ENCODE data around the gene SPSB2.

SPSB2 gene

DNA sequence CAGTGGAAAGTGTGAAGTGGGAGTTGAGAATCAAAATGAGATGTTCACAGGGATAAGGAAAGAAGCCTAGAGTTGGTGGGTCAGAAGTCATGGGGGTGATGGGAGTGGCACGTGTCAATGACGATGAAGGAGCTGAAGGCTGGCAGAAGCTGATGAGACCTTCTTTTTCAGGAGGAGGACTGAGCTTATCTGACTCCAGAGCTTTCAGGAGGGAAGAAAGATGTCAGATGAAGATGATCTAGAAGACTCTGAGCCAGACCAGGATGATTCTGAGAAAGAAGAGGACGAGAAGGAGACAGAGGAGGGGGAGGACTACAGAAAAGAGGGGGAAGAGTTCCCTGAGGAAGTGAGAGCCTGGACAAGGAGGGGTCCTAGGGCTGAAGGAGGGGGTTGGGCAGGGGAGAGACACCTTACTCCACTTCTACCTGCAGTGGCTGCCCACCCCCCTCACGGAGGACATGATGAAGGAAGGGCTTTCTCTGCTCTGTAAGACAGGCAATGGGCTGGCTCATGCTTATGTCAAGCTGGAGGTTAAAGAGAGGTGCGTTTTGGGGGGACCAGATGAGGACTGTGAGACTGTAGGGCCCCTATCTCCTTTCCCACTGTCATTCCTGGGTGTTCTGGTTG, 32.4 kb upstream of the SPSB2 start:
- Histone ChIP-seq H3K9ac (peak overlapping the region; percentile 72), H3K27ac (no peak overlapping the region; the same call in 1 of the 2 replicates), H3K4me1 (ENCODE audit: low read depth, poor library complexity, severe bottlenecking) (peaks cover 8% of the 10 kb centered on the region), H3K4me3 (IDR thresholded peaks at IDR 0.05; ENCODE audit: insufficient read depth, low read depth, low read length) (no peak overlapping the region), H3K79me2 (ENCODE audit: insufficient read depth, low read depth) (no peaks in the 10 kb centered on the region), H2AFZ (ENCODE audit: low read depth) (no peak overlapping the region; the same call in 1 of the 2 replicates), H3K27me3 (ENCODE audit: insufficient read depth, low read depth) (no peaks in the 10 kb centered on the region), H4K20me1 (ENCODE audit: insufficient read depth) (no peaks in the 10 kb centered on the region), H3K36me3 (ENCODE audit: insufficient read depth) (no peaks in the 10 kb centered on the region), H3K4me2 (peak overlapping the region; percentile 97)
- TF ChIP-seq, protein P1, sequence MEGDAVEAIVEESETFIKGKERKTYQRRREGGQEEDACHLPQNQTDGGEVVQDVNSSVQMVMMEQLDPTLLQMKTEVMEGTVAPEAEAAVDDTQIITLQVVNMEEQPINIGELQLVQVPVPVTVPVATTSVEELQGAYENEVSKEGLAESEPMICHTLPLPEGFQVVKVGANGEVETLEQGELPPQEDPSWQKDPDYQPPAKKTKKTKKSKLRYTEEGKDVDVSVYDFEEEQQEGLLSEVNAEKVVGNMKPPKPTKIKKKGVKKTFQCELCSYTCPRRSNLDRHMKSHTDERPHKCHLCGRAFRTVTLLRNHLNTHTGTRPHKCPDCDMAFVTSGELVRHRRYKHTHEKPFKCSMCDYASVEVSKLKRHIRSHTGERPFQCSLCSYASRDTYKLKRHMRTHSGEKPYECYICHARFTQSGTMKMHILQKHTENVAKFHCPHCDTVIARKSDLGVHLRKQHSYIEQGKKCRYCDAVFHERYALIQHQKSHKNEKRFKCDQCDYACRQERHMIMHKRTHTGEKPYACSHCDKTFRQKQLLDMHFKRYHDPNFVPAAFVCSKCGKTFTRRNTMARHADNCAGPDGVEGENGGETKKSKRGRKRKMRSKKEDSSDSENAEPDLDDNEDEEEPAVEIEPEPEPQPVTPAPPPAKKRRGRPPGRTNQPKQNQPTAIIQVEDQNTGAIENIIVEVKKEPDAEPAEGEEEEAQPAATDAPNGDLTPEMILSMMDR (conservative IDR thresholded peaks at IDR 0.05; ENCODE audit: low read depth, low read length): no peak

- H3K27me3 ChIP-seq (ENCODE audit: insufficient read depth, low read depth): no peaks in the 10 kb centered on the region
- peak within 1 kb of the TSS; percentile 72 for H3K9ac ChIP-seq
- TF ChIP-seq, protein P1 (conservative IDR thresholded peaks at IDR 0.05; ENCODE audit: low read depth, low read length): no peak
- peak within 1 kb of the TSS; percentile 97 for H3K4me2 ChIP-seq
- peaks cover 8% of the 10 kb centered on the region for H3K4me1 ChIP-seq (ENCODE audit: low read depth, poor library complexity, severe bottlenecking)
- no peaks in the 10 kb centered on the region for H4K20me1 ChIP-seq (ENCODE audit: insufficient read depth)
- peak within 1 kb of the TSS; percentile 68 for H3K27ac ChIP-seq
- H3K4me3 ChIP-seq (IDR thresholded peaks at IDR 0.05; ENCODE audit: insufficient read depth, low read depth, low read length): no peak within 1 kb of the TSS
- no peaks in the 10 kb centered on the region for H3K36me3 ChIP-seq (ENCODE audit: insufficient read depth)
- H2AFZ ChIP-seq (ENCODE audit: low read depth): peak within 1 kb of the TSS; percentile 91
- no peaks in the 10 kb centered on the region for H3K79me2 ChIP-seq (ENCODE audit: insufficient read depth, low read depth)
These were observed 31.5 kb upstream of the SPSB2 start, which contains the start of gene LRRC23 for GRCh38 chr12:6904280-6905276. TSS of gene LRRC23 (plus strand) at chr12:6904822. CDS start at chr12:6905634, 812 bp downstream.

GRCh38 chr12:6903722-6904121, 30.6 kb upstream of the SPSB2 start:
- H3K4me2 ChIP-seq: peak overlapping the region; percentile 97; the same call in 1 of the 2 replicates
- H3K4me1 ChIP-seq (ENCODE audit: low read depth, poor library complexity, severe bottlenecking): peaks cover 8% of the 10 kb centered on the region
- H3K79me2 ChIP-seq (ENCODE audit: insufficient read depth, low read depth): no peaks in the 10 kb centered on the region
- H3K27ac ChIP-seq: no peak overlapping the region
- TF ChIP-seq, protein P1 (conservative IDR thresholded peaks at IDR 0.05; ENCODE audit: low read depth, low read length): no peak
- no peak overlapping the region for H3K4me3 ChIP-seq (IDR thresholded peaks at IDR 0.05; ENCODE audit: insufficient read depth, low read depth, low read length)
- peak overlapping the region; percentile 91 for H2AFZ ChIP-seq (ENCODE audit: low read depth)
- no peaks in the 10 kb centered on the region for H3K27me3 ChIP-seq (ENCODE audit: insufficient read depth, low read depth)
- no peak overlapping the region for H3K9ac ChIP-seq
- H3K36me3 ChIP-seq (ENCODE audit: insufficient read depth): no peaks in the 10 kb centered on the region
- no peaks in the 10 kb centered on the region for H4K20me1 ChIP-seq (ENCODE audit: insufficient read depth)

GRCh38 chr12:6902448-6902847, 29.3 kb upstream of the SPSB2 start:
- no peak overlapping the region for H2AFZ ChIP-seq (ENCODE audit: low read depth)
- H3K4me2 ChIP-seq: no peak overlapping the region
- H3K79me2 ChIP-seq (ENCODE audit: insufficient read depth, low read depth): no peaks in the 10 kb centered on the region
- H3K36me3 ChIP-seq (ENCODE audit: insufficient read depth): no peaks in the 10 kb centered on the region
- H3K4me1 ChIP-seq (ENCODE audit: low read depth, poor library complexity, severe bottlenecking): peaks cover 8% of the 10 kb centered on the region
- no peaks in the 10 kb centered on the region for H3K27me3 ChIP-seq (ENCODE audit: insufficient read depth, low read depth)
- TF ChIP-seq, protein P1 (conservative IDR thresholded peaks at IDR 0.05; ENCODE audit: low read depth, low read length): no peak
- no peaks in the 10 kb centered on the region for H4K20me1 ChIP-seq (ENCODE audit: insufficient read depth)
- no peak overlapping the region for H3K9ac ChIP-seq
- H3K4me3 ChIP-seq (IDR thresholded peaks at IDR 0.05; ENCODE audit: insufficient read depth, low read depth, low read length): no peak overlapping the region
- no peak overlapping the region for H3K27ac ChIP-seq

Measured in KMS-11 (cell line).